Activated naive CD8-positive, alpha-beta T cell treated with anti-CD3 and anti-CD28 coated beads, Interleukin-2, amount 50 U/mL, for 24 hours (primary cell): Measurements from ENCODE around the gene ACR.

Experiments used
- ATAC-seq: fragments of 150-1000 bp; cut with Tn5 transposase; one replicate; pipeline ENCODE4 v1.10.0; 2021
- DNase-seq: peaks from one replicate; pipeline ENCODE4 v3.0.0; 2021
- H3K27ac Mint-ChIP-seq: one replicate; pipeline ENCODE4 v1.8.0; 2021; ENCODE audit warnings: mild to moderate bottlenecking, mixed read lengths
- H3K27me3 Mint-ChIP-seq: one replicate; pipeline ENCODE4 v1.8.0; 2021; ENCODE audit warnings: mixed read lengths
- H3K36me3 Mint-ChIP-seq: one replicate; pipeline ENCODE4 v1.8.0; 2021; ENCODE audit warnings: low read depth, mixed read lengths
- H3K4me1 Mint-ChIP-seq: one replicate; pipeline ENCODE4 v1.8.0; 2021; ENCODE audit warnings: mixed read lengths
- H3K4me3 Mint-ChIP-seq: one replicate; pipeline ENCODE4 v1.8.0; 2021; ENCODE audit warnings: mild to moderate bottlenecking, moderate library complexity, mixed read lengths
- H3K9me3 Mint-ChIP-seq: one replicate; pipeline ENCODE4 v1.8.0; 2021; ENCODE audit warnings: mixed read lengths

The ACR gene

GRCh38 chr22:50710221-50710620, 27.8 kb upstream of the ACR start:
- no peak for DNase-seq
- Mint-ChIP-seq H3K9me3 (no peaks in the 10 kb centered on the region), H3K27me3 (no peaks in the 10 kb centered on the region), H3K27ac (no peak overlapping the region), H3K36me3 (no peaks in the 10 kb centered on the region), H3K4me1 (no peaks in the 10 kb centered on the region), H3K4me3 (no peak overlapping the region)
- ATAC-seq = no peak

- ATAC-seq (no peak), DNase-seq (no peak)
- no peak overlapping the region for H3K27ac Mint-ChIP-seq
- H3K4me3 Mint-ChIP-seq = no peak overlapping the region
- H3K4me1 Mint-ChIP-seq = no peaks in the 10 kb centered on the region
- H3K36me3 Mint-ChIP-seq = no peaks in the 10 kb centered on the region
- no peaks in the 10 kb centered on the region for H3K9me3 Mint-ChIP-seq
- H3K27me3 Mint-ChIP-seq = no peaks in the 10 kb centered on the region
These were observed 27.1 kb upstream of the ACR start for GRCh38 chr22:50710886-50711285.

GRCh38 chr22:50711446-50712340, 26.3 kb upstream of the ACR start:
- Mint-ChIP-seq H3K4me3 (no peak overlapping the region), H3K27ac (no peak overlapping the region), H3K4me1 (no peaks in the 10 kb centered on the region), H3K36me3 (no peaks in the 10 kb centered on the region), H3K27me3 (no peaks in the 10 kb centered on the region), H3K9me3 (no peaks in the 10 kb centered on the region)
- ATAC-seq = no peak
- DNase-seq = no peak

GRCh38 chr22:50712341-50713007, 25.5 kb upstream of the ACR start:
- Mint-ChIP-seq H3K4me1 (no peaks in the 10 kb centered on the region), H3K27ac (no peak overlapping the region), H3K4me3 (no peak overlapping the region), H3K36me3 (no peaks in the 10 kb centered on the region), H3K9me3 (no peaks in the 10 kb centered on the region), H3K27me3 (no peaks in the 10 kb centered on the region)
- no peak for DNase-seq
- no peak for ATAC-seq

GRCh38 chr22:50713008-50713385, 25.0 kb upstream of the ACR start:
- ATAC-seq = no peak

GRCh38 chr22:50713571-50714056, 24.4 kb upstream of the ACR start:
- no peaks in the 10 kb centered on the region for H3K36me3 Mint-ChIP-seq
- no peaks in the 10 kb centered on the region for H3K4me1 Mint-ChIP-seq
- DNase-seq = no peak
- no peaks in the 10 kb centered on the region for H3K27me3 Mint-ChIP-seq
- no peaks in the 10 kb centered on the region for H3K9me3 Mint-ChIP-seq
- no peak for ATAC-seq
- no peak overlapping the region for H3K27ac Mint-ChIP-seq
- no peak overlapping the region for H3K4me3 Mint-ChIP-seq

More at GRCh38 chr22:50713008-50713385, 25.0 kb upstream of the ACR start:
- H3K27ac Mint-ChIP-seq = no peak overlapping the region
- DNase-seq = no peak
- no peaks in the 10 kb centered on the region for H3K4me1 Mint-ChIP-seq
- no peaks in the 10 kb centered on the region for H3K36me3 Mint-ChIP-seq
- no peaks in the 10 kb centered on the region for H3K9me3 Mint-ChIP-seq
- H3K4me3 Mint-ChIP-seq = no peak overlapping the region
- H3K27me3 Mint-ChIP-seq = no peaks in the 10 kb centered on the region

- H3K36me3 Mint-ChIP-seq = no peaks in the 10 kb centered on the region
- H3K4me3 Mint-ChIP-seq = no peak overlapping the region
- no peaks in the 10 kb centered on the region for H3K9me3 Mint-ChIP-seq
- no peaks in the 10 kb centered on the region for H3K4me1 Mint-ChIP-seq
- DNase-seq = no peak
- no peak for ATAC-seq
- no peaks in the 10 kb centered on the region for H3K27me3 Mint-ChIP-seq
- no peak overlapping the region for H3K27ac Mint-ChIP-seq
These were observed 23.9 kb upstream of the ACR start for GRCh38 chr22:50714150-50714549.

- ATAC-seq (no peak), DNase-seq (no peak)
- H3K4me1 Mint-ChIP-seq = no peaks in the 10 kb centered on the region
- H3K27ac Mint-ChIP-seq = no peak overlapping the region
- no peaks in the 10 kb centered on the region for H3K27me3 Mint-ChIP-seq
- no peak overlapping the region for H3K4me3 Mint-ChIP-seq
- no peaks in the 10 kb centered on the region for H3K9me3 Mint-ChIP-seq
- no peaks in the 10 kb centered on the region for H3K36me3 Mint-ChIP-seq
These were observed 23.3 kb upstream of the ACR start for GRCh38 chr22:50714631-50715179.

GRCh38 chr22:50715250-50715649, 22.8 kb upstream of the ACR start:
- Mint-ChIP-seq H3K27ac (no peak overlapping the region), H3K27me3 (no peaks in the 10 kb centered on the region), H3K4me1 (no peaks in the 10 kb centered on the region), H3K36me3 (no peaks in the 10 kb centered on the region), H3K9me3 (no peaks in the 10 kb centered on the region), H3K4me3 (no peak overlapping the region)
- DNase-seq (no peak), ATAC-seq (no peak)

- DNase-seq (no peak), ATAC-seq (no peak)
- Mint-ChIP-seq H3K36me3 (no peaks in the 10 kb centered on the region), H3K4me3 (no peak overlapping the region), H3K27me3 (no peaks in the 10 kb centered on the region), H3K4me1 (no peaks in the 10 kb centered on the region), H3K27ac (no peak overlapping the region), H3K9me3 (no peaks in the 10 kb centered on the region)
These were observed 22.2 kb upstream of the ACR start for GRCh38 chr22:50715776-50716175.

- H3K9me3 Mint-ChIP-seq = no peaks in the 10 kb centered on the region
- no peak for ATAC-seq
- no peak for DNase-seq
- no peaks in the 10 kb centered on the region for H3K36me3 Mint-ChIP-seq
- no peaks in the 10 kb centered on the region for H3K4me1 Mint-ChIP-seq
- H3K27ac Mint-ChIP-seq = no peak overlapping the region
- H3K27me3 Mint-ChIP-seq = no peaks in the 10 kb centered on the region
- H3K4me3 Mint-ChIP-seq = no peak overlapping the region
These were observed 21.5 kb upstream of the ACR start for GRCh38 chr22:50716290-50717024.

- H3K4me3 Mint-ChIP-seq = no peak overlapping the region
- no peaks in the 10 kb centered on the region for H3K27me3 Mint-ChIP-seq
- H3K36me3 Mint-ChIP-seq = no peaks in the 10 kb centered on the region
- no peak for DNase-seq
- ATAC-seq = no peak
- H3K27ac Mint-ChIP-seq = no peak overlapping the region
- H3K4me1 Mint-ChIP-seq = no peaks in the 10 kb centered on the region
- H3K9me3 Mint-ChIP-seq = no peaks in the 10 kb centered on the region
These were observed 20.2 kb upstream of the ACR start for GRCh38 chr22:50717709-50718351.

GRCh38 chr22:50718352-50718709, 19.7 kb upstream of the ACR start:
- Mint-ChIP-seq H3K4me1 (no peaks in the 10 kb centered on the region), H3K4me3 (no peak overlapping the region), H3K27ac (no peak overlapping the region), H3K36me3 (no peaks in the 10 kb centered on the region), H3K27me3 (no peaks in the 10 kb centered on the region), H3K9me3 (no peaks in the 10 kb centered on the region)
- DNase-seq = no peak
- no peak for ATAC-seq

- Mint-ChIP-seq H3K4me3 (no peak overlapping the region), H3K27ac (no peak overlapping the region), H3K27me3 (no peaks in the 10 kb centered on the region), H3K9me3 (no peaks in the 10 kb centered on the region), H3K4me1 (no peaks in the 10 kb centered on the region), H3K36me3 (no peaks in the 10 kb centered on the region)
- ATAC-seq = no peak
- DNase-seq = no peak
These were observed 18.1 kb upstream of the ACR start for GRCh38 chr22:50719814-50720300.
